Fibroblast of the aortic adventitia (primary cell): ENCODE data around the gene CENPO. TPM values are rescaled to one million over a fixed set of nuclear protein-coding genes. Genes with fewer than 3 reads are reported as not detected.
"Not testable (repeated sequence)": the region's sequence is repeated elsewhere in the genome, so short reads cannot be mapped to it uniquely, and the experiment has no call there.

Experiments used
- DNase-seq: peaks from one replicate; pipeline ENCODE4 v3.0.0-alpha.2; 2010; ENCODE audit warnings: low read depth
- H3K4me3 ChIP-seq: 2 replicates; pipeline ENCODE4 v1.5.1; 2011; ENCODE audit warnings: low read depth, mild to moderate bottlenecking, control low read depth, low read length, moderate library complexity
- CTCF ChIP-seq: IDR thresholded peaks from 2 replicates; pipeline ENCODE4 v1.5.1; 2011; ENCODE audit warnings: mild to moderate bottlenecking, low read length, control low read depth, inconsistent platforms; ENCODE audit not compliant: insufficient read depth
- total RNA-seq: library from RNA; depleted of rRNA; stranded (reverse); fragments of >200 nt; gene quantifications from 2 replicates; pipeline ENCODE4 v1.2.3, GENCODE V29; 2012; ENCODE audit warnings: low replicate concordance

Gene CENPO
- total RNA-seq, 1 donor: 35.3 TPM

DNA sequence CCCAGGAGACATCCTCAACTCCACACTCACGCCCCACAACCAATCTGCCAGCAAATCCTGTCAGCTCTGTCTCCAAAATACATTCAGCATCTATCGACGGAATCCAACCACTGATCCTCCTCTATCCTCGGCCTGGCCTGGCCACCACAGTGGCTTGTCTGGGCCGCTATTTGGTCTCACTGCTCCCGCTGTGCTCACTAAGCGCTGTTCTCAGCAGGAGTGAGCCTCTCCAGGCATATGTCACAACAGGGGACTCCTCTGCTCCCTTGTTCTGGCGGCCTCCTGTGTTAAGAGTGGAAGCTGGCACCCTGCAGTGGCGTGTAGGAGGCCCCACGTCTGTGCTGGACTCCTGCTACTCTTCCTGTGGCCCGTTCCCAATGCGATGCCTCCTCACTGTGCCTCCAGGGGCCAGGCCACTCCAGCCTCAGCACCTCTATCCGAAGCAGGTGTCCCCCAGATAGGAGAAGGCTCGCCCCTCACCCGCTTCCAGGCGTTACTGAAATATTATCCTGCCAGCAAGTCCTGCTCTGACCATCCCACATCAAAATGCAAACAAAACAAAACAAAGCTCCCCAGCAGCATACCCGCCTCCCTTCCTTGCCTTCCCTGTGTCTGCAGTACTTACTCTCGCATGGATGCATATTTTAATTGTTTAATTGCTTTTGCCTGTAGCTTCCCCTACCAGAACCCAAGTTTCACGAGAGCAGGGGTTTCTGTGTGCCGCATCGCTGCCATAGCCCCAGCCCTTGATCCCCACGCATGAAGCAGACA, 39.9 kb downstream of the CENPO start:
- no peak for TF ChIP-seq CTCF

DNA sequence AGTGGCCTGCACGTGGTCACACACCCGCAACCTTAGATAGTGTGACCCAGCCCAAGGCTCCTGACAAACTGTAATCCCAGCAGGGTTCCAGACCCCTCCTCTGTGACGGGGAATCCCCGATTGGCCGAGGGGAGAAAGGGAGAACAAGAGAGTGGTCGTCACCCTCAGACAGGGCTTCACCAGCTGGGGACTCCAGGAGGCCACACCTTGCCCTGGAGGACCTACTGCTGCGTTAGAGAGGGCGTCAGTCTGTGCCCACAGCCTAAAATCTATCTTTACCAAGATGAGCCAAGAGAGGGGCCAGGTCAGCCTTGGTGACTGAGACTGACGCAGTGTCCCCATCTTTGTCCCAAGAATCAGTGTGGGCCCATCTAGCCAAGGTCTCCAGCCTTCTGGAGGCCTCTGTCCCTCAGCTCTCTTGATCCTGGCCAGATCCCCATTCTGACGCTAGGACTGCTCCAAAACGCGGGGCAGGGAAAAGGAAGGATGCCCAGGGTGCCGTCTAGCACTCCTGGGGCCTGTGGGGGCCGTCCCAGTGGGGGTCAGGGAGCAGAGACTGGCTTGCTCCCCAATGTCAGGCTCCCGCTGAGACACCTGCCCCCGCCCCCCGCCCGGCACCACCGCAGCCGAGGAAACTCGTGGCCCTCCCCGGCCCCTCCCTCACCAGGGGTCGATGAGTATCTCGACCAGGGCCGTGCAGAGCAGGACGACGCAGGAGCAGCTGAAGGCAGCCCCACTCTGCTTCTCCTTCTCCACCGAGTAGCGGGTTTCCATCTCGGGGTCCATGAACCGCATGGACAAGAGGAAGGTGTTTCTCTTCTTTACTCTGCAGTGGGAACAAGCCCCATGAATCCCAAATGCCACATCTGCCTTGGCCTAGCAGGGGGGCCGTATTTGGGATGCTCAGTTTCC, 40.9 kb downstream of the CENPO start:
- no peak overlapping the region for H3K4me3 ChIP-seq
- DNase-seq: no peak
- no peak for TF ChIP-seq CTCF

More for the DNA sequence above, 39.9 kb downstream of the CENPO start:
- no peak for DNase-seq
- no peak overlapping the region for H3K4me3 ChIP-seq

- TF ChIP-seq CTCF: no peak
- DNase-seq: no peak
- no peak overlapping the region for H3K4me3 ChIP-seq
Measured at GRCh38 chr2:24834733-24835395, 41.6 kb downstream of the CENPO start.

DNA sequence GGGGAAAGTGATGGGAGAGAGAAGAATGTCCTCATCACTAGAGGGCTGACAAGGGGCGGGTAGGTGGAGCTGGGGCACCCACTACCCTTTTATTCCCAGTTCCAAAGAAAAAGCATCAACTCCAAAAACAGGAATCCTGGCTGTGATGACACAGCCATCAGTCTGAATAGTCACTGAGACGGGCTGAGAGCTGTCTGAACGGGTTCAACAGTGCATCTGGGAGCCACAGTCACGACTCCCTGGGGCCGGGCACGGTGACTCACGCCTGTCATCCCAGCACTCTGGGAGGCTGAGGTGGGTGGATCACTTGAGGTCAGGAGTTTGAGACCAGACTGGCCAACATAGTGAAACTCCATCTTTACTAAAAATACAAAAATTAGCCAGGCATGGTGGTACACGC, 42.2 kb downstream of the CENPO start:
- DNase-seq, H3K4me3 ChIP-seq: not testable (repeated sequence)

DNA sequence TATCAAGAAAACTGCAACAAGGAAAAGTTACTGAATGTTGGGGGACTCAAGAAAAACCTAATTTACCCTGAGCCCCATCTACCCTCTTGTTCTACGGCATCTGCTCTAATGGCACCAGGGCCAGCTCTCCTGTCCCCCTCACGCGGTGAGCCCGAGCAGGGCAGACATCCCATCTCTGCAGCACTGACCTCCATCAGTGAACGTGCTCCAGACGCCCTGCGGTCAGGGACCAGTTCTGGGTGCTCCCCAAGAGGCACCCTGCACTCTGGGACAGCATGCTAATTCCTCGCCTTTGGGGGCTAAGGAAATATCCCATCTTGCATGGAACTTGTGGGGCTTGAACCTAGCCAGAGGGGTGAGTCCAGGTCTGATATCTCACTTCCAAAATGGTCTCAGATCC, 43.0 kb downstream of the CENPO start:
- TF ChIP-seq CTCF: no peak
- no peak overlapping the region for H3K4me3 ChIP-seq
- no peak for DNase-seq

GRCh38 chr2:24836706-24837105, 43.5 kb downstream of the CENPO start:
- no peak overlapping the region for H3K4me3 ChIP-seq
- DNase-seq: no peak
- no peak for TF ChIP-seq CTCF

DNA sequence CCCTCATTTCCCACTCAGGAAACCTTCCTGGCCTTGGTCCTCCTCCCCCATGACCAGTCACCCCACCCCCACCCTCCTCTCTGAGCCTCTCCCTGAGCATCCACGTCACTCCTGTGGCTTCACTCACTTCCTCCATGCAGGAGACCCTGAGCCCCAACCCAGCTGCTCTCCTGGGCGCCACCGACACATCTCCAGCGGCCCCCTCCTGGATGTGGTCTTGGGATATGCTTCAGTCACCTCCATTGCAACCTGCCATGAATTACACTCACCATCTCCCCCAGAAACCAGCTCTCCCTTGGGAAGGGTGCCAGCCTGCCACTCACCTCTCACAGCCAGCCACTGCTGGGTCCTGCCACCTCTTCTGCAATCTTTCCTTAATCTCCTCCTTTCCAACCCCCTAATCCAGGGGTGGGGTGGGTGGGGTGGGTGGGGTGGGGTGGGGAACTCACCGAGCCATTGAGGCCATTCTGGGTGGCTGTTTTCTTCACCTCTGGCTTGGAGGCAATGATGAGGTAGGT, 44.8 kb downstream of the CENPO start:
- DNase-seq: no peak
- TF ChIP-seq CTCF: no peak
- no peak overlapping the region for H3K4me3 ChIP-seq
